Measurements from ENCODE around the gene IBSP. TPM values are rescaled to one million over a fixed set of nuclear protein-coding genes. Genes with fewer than 3 reads are reported as not detected.

The IBSP gene
- total and polyA plus RNA-seq, 9 of the 15 experiments (the other 6 are each of a cell fraction or from before 2014, with no cell fraction given) = not detected

DNA sequence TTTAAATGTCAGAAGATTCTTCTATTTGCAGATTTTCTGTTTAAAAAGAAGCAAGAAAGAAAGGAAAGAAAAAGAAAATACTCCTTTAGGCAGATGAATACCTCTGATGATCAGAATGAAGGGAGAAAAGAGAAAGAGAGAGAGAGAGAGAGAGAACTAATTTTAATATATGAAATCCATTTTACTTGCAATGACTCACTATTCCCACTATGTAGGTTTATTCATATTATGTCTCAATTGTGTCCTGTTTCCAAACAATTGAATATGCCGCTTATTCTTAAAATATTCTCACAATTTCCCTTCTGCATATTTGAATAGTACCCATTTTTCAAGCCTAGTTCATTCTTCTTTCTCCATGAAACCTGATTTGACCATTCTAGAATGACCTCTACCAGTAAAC, 45.1 kb downstream of the IBSP start:
- H3K4me1 ChIP-seq (replicated peaks in 1 of 2; ENCODE audit: control insufficient read depth in 2 of 2, insufficient read depth in 2 of 2, low read length in 2 of 2) = no peaks in the 10 kb centered on the region
- intact Hi-C loops (cut with micrococcal nuclease) (no loop called here), in situ Hi-C loops (cut with MboI) (loop anchor here (5.0 to 10.0 kb wide), 3 partner anchors 162 to 950 kb away; partner anchors contain the start of gene C4orf36)
- H3K27me3 ChIP-seq (ENCODE audit: control insufficient read depth in 2 of 2, insufficient read depth in 2 of 2, low read length in 2 of 2) = no peaks in the 10 kb centered on the region
- no peak for DNase-seq (ENCODE audit: extremely low read depth in 1 of 4, low spot score in 3 of 4)
- H3K9ac ChIP-seq (ENCODE audit: insufficient read depth in 1 of 2, low read depth in 2 of 2, low read length in 2 of 2) = no peak overlapping the region
- H3K79me2 ChIP-seq (ENCODE audit: control insufficient read depth, insufficient read depth, low read length) = no peaks in the 10 kb centered on the region
- H3K4me3 ChIP-seq = no peak overlapping the region
- no peaks in the 10 kb centered on the region for H3K9me1 ChIP-seq (ENCODE audit: control insufficient read depth, insufficient read depth, low read length)
- H3K9me3 ChIP-seq (replicated peaks; ENCODE audit: control insufficient read depth, insufficient read depth, low read depth, low read length) = no peaks in the 10 kb centered on the region
- no peak for FAIRE-seq
- no TSS peak for BruUV-seq (replicated peaks)
- no peak overlapping the region for H3K27ac ChIP-seq (ENCODE audit: extremely low read depth, low read depth, low read length)
- H2AFZ ChIP-seq (ENCODE audit: low read depth, low read length) = no peak overlapping the region
- H3K4me2 ChIP-seq (ENCODE audit: insufficient read depth, low read length) = no peak overlapping the region
- 0% methylated on average over 1 of the region's 1 CpG for WGBS (ENCODE audit: insufficient coverage, low coverage, missing lambda C conversion rate)
- CTCF ChIA-PET (ENCODE audit: low intra/inter-chr PET ratio) = no interaction called here
- no peaks in the 10 kb centered on the region for H3K36me3 ChIP-seq (ENCODE audit: control insufficient read depth, insufficient read depth, low read length)
- POLR2A ChIA-PET = no interaction called here
- no peaks in the 10 kb centered on the region for H4K20me1 ChIP-seq (replicated peaks; ENCODE audit: control insufficient read depth, insufficient read depth, low read length)
- ATAC-seq = no peak
- TF ChIP-seq FOSL1 (tag; conservative IDR thresholded peaks at IDR 0.05) = no peak
- no peak for TF ChIP-seq SUPT5H (IDR thresholded peaks at IDR 0.05)
- no peak for TF ChIP-seq SNIP1 (IDR thresholded peaks at IDR 0.05; ENCODE audit: low read depth)
- TF ChIP-seq, protein P1, sequence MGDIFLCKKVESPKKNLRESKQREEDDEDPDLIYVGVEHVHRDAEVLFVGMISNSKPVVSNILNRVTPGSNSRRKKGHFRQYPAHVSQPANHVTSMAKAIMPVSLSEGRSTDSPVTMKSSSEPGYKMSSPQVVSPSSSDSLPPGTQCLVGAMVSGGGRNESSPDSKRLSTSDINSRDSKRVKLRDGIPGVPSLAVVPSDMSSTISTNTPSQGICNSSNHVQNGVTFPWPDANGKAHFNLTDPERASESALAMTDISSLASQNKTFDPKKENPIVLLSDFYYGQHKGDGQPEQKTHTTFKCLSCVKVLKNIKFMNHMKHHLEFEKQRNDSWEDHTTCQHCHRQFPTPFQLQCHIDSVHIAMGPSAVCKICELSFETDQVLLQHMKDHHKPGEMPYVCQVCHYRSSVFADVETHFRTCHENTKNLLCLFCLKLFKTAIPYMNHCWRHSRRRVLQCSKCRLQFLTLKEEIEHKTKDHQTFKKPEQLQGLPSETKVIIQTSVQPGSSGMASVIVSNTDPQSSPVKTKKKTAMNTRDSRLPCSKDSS (IDR thresholded peaks at IDR 0.05; ENCODE audit: low read depth, partially characterized antibody) = no peak
- TF ChIP-seq SMARCE1 (IDR thresholded peaks at IDR 0.05) = no peak
- TF ChIP-seq SREBF1 (IDR thresholded peaks at IDR 0.05; ENCODE audit: borderline replicate concordance, low read depth, low read length) = no peak
- no peak for TF ChIP-seq ZNF398 (CRISPR knock-in tag; IDR thresholded peaks at IDR 0.05)
- no peak for TF ChIP-seq ZNF518B (CRISPR knock-in tag; IDR thresholded peaks at IDR 0.05)
- no peak for TF ChIP-seq ASH1L (IDR thresholded peaks at IDR 0.05; ENCODE audit: borderline replicate concordance, low read depth, partially characterized antibody)
- no peak for TF ChIP-seq ZKSCAN3 (CRISPR knock-in tag; IDR thresholded peaks at IDR 0.05)
- TF ChIP-seq GTF3C2 (IDR thresholded peaks at IDR 0.05; ENCODE audit: borderline replicate concordance, extremely low read depth, insufficient read length) = no peak
- TF ChIP-seq CBX3 (IDR thresholded peaks at IDR 0.05; ENCODE audit: borderline replicate concordance in 1 of 2, low read length in 2 of 2) = no peak
- no peak for TF ChIP-seq NR2C1 (IDR thresholded peaks at IDR 0.05)
- no peak for TF ChIP-seq NR2C1 (tag; IDR thresholded peaks at IDR 0.05)
